Cardiac fibroblast (primary cell): Measurements from ENCODE around the gene TNFRSF12A.
"Not testable (repeated sequence)": the region's sequence is repeated elsewhere in the genome, so short reads cannot be mapped to it uniquely, and the experiment has no call there.

Experiments used
- DNase-seq, 2 donors: peaks; one replicate each; pipeline versions ENCODE4 v3.0.0 to v3.0.0-alpha.2; 2010; ENCODE audit warnings: low read depth in 2 of 2
- H3K4me3 ChIP-seq, 2 donors: replicated peaks in 1 of 2; 1 replicate in 1 of 2; 2 replicates in 1 of 2; pipeline ENCODE4 v1.5.1; 2011; ENCODE audit warnings: low read depth in 2 of 2, low read length in 2 of 2, mild to moderate bottlenecking in 2 of 2, moderate library complexity in 1 of 2
- CTCF ChIP-seq: IDR thresholded peaks from one replicate; pipeline ENCODE4 v1.5.1; 2011; ENCODE audit warnings: low read depth, mild to moderate bottlenecking, low read length, inconsistent platforms

Gene TNFRSF12A

GRCh38 chr16:3046641-3047386, 26.6 kb downstream of the TNFRSF12A start:
- TF ChIP-seq CTCF = no peak
- no peak overlapping the region for H3K4me3 ChIP-seq
- DNase-seq = no peak

- no peak for TF ChIP-seq CTCF
- no peak overlapping the region for H3K4me3 ChIP-seq
- no peak for DNase-seq
Measured at GRCh38 chr16:3047387-3047720, 27.2 kb downstream of the TNFRSF12A start.

GRCh38 chr16:3049921-3050481, 29.8 kb downstream of the TNFRSF12A start:
- no peak for TF ChIP-seq CTCF
- no peak for DNase-seq
- H3K4me3 ChIP-seq = no peak overlapping the region

- no peak overlapping the region for H3K4me3 ChIP-seq
- DNase-seq = no peak
- no peak for TF ChIP-seq CTCF
Measured at GRCh38 chr16:3050487-3050886, 30.3 kb downstream of the TNFRSF12A start.

- no peak for TF ChIP-seq CTCF
- no peak for DNase-seq
- no peak overlapping the region for H3K4me3 ChIP-seq
Measured at GRCh38 chr16:3051009-3051408, 30.8 kb downstream of the TNFRSF12A start.

- H3K4me3 ChIP-seq = no peak overlapping the region
- DNase-seq = no peak
- no peak for TF ChIP-seq CTCF
Measured at GRCh38 chr16:3051494-3051893, 31.3 kb downstream of the TNFRSF12A start.

- not testable (repeated sequence) for DNase-seq
Measured at GRCh38 chr16:3052571-3053329, 32.6 kb downstream of the TNFRSF12A start.

GRCh38 chr16:3053330-3053710, 33.2 kb downstream of the TNFRSF12A start:
- not testable (repeated sequence) for H3K4me3 ChIP-seq, DNase-seq

More at GRCh38 chr16:3052571-3053329, 32.6 kb downstream of the TNFRSF12A start:
- not testable (repeated sequence) for H3K4me3 ChIP-seq
